Testis (tissue), 3 donors: ENCODE data around the gene ALK. TPM values are rescaled to one million over a fixed set of nuclear protein-coding genes. Genes with fewer than 3 reads are reported as not detected.

Experiments
- DNase-seq: peaks from one replicate; pipeline ENCODE4 v3.0.0-alpha.2; 2019
- H3K27ac ChIP-seq, 2 donors: fragments of 200-600 bp; sonication (generic); one replicate each; pipeline ENCODE4 v1.5.1; 2019
- H3K27me3 ChIP-seq: fragments of 200-600 bp; sonication (generic); one replicate; pipeline ENCODE4 v1.5.1; 2019
- H3K36me3 ChIP-seq: fragments of 200-600 bp; sonication (generic); one replicate; pipeline ENCODE4 v1.5.1; 2017; ENCODE audit warnings: low read depth; ENCODE audit errors: missing control alignments
- H3K4me1 ChIP-seq: fragments of 200-600 bp; sonication (generic); one replicate; pipeline ENCODE4 v1.5.1; 2019
- H3K4me3 ChIP-seq, 2 donors: fragments of 200-600 bp; sonication (generic); one replicate each; pipeline ENCODE4 v1.5.1; 2017 to 2019
- H3K9me3 ChIP-seq: fragments of 200-600 bp; sonication (generic); one replicate; pipeline ENCODE4 v1.5.1; 2017
- POLR2A ChIP-seq: fragments of 450-650 bp; IDR thresholded peaks from one replicate; pipeline ENCODE4 v1.6.1; 2017; ENCODE audit warnings: antibody characterized with exemption, mild to moderate bottlenecking, moderate library complexity
- WGBS, 2 donors: methylation state at CpG; one replicate each; pipeline ENCODE4 v1.1.5; 2018; 5-methylcytosine and 5-hydroxymethylcytosine counted together
- intact Hi-C: fragments of 100-400 bp; cut with DNase I; formaldehyde crosslinking; loops from one replicate; pipeline ENCODE4 v1.15.1; 2023; ENCODE audit warnings: low total_unique reads
- polyA plus RNA-seq: library from polyadenylated mRNA; stranded (reverse); fragments of 350-450 nt; fragmentation: Illumina TruSeq; extraction: RNeasy Lipid Tissue Mini Kit (QIAGEN cat#74804); gene quantifications from one replicate; pipeline ENCODE4 v1.2.3, GENCODE V29; 2014; ENCODE audit warnings: low read depth, low replicate concordance; ENCODE audit not compliant: insufficient read depth
- total RNA-seq, 2 donors: library from RNA; depleted of rRNA; stranded (reverse); fragments of >200 nt; gene quantifications; one replicate each; pipeline ENCODE4 v1.2.3, GENCODE V29; 2016
- TF ChIP-seq, protein P1 (sequence below), 3 experiments: fragments of 450-650 bp in 2 of 3; fragments of 200-600 bp in 1 of 3; sonication (generic) in 1 of 3; IDR thresholded peaks; one replicate each; pipeline ENCODE4 v1.5.1; 2016 to 2019; ENCODE audit warnings: antibody characterized with exemption in 3 of 3, mild to moderate bottlenecking in 2 of 3, moderate library complexity in 1 of 3

The ALK gene
- total and polyA plus RNA-seq, 3 donors from 2014 or later, result 2.1 to 3.8 (median 3.8) TPM

DNA sequence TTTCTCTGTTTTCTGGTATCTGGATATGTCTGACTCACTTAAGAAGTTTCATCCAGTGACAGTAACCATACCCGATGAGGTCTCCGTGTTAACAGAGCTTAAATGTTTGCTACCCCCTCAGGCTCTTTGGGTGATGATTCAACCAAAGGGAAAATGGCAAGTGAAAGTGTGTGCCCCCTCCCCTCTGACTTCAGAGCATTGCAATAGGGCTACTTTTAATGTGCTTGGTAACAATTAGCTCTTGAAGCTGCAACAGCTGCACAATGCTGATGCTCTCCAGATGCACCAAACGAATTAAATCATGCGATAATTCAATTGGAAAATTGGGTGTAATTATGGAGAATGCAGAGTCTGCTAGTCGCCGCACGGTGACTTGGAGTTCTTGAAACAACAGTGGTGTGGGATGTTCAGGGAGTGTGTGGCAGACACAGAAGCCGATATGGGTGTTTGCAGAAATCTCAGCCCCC is 270.7 kb downstream of the ALK start:
- no peak overlapping the region for H3K27ac ChIP-seq
- intact Hi-C loops, result no loop called here
- TF ChIP-seq, protein P1, sequence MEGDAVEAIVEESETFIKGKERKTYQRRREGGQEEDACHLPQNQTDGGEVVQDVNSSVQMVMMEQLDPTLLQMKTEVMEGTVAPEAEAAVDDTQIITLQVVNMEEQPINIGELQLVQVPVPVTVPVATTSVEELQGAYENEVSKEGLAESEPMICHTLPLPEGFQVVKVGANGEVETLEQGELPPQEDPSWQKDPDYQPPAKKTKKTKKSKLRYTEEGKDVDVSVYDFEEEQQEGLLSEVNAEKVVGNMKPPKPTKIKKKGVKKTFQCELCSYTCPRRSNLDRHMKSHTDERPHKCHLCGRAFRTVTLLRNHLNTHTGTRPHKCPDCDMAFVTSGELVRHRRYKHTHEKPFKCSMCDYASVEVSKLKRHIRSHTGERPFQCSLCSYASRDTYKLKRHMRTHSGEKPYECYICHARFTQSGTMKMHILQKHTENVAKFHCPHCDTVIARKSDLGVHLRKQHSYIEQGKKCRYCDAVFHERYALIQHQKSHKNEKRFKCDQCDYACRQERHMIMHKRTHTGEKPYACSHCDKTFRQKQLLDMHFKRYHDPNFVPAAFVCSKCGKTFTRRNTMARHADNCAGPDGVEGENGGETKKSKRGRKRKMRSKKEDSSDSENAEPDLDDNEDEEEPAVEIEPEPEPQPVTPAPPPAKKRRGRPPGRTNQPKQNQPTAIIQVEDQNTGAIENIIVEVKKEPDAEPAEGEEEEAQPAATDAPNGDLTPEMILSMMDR (IDR thresholded peaks at IDR 0.05), result no peak
- no peak for TF ChIP-seq POLR2A
- H3K4me3 ChIP-seq, result no peak overlapping the region
- H3K9me3 ChIP-seq, result no peaks in the 10 kb centered on the region
- 65 to 81% methylated on average over 8 of the region's 8 CpGs for WGBS, 2 donors
- H3K4me1 ChIP-seq, result no peaks in the 10 kb centered on the region
- no peak for DNase-seq
- H3K27me3 ChIP-seq, result no peaks in the 10 kb centered on the region
- no peaks in the 10 kb centered on the region for H3K36me3 ChIP-seq

DNA sequence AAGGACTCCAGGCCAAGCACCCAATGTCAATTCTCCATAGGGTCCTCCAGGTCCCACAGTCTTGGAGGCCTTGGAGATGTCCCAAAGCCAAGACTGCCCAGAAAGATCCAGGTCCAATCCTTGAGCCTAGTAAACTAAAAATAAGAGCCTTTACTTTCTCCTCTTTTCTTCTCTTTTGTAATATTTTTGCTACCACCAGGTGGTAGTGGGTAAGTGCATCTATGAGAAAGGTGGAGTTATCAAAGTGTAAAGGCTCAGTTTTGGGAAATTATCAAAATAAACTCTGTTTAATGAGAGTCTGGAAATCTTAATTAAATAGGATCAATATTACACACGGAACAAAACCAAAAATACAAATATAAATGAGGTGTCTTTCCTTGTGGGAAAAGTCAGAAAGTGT is 276.4 kb downstream of the ALK start:
- Histone ChIP-seq H3K4me3 (no peak overlapping the region), H3K4me1 (no peaks in the 10 kb centered on the region), H3K36me3 (no peaks in the 10 kb centered on the region), H3K27ac (no peak overlapping the region), H3K9me3 (no peaks in the 10 kb centered on the region), H3K27me3 (no peaks in the 10 kb centered on the region)
- 77 to 87% methylated on average over 1 of the region's 1 CpG for WGBS, 2 donors
- DNase-seq, result no peak
- intact Hi-C loops, result no loop called here
- TF ChIP-seq, protein P1 (IDR thresholded peaks at IDR 0.05), result no peak
- TF ChIP-seq POLR2A, result no peak

DNA sequence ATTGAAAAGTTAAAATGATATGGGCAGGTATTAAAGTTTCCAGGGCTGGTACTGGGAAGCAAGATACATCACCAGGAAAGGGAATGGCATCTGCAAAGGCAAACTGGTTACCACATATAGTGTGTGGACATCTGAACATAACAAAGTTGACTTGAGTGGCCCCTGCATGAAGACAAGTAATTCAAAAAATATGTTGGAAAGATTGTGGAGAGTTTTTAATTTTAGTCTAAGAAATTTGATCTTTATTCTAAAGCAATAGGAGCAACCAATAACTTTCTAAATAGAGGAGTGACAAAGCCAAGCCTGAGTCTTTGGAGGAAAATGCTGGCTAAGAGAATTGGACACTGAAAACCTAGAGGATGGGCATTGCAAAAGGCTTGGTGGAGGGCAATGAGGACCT is 278.2 kb downstream of the ALK start:
- TF ChIP-seq POLR2A, result no peak
- TF ChIP-seq, protein P1 (IDR thresholded peaks at IDR 0.05), result no peak
- Histone ChIP-seq H3K27me3 (no peaks in the 10 kb centered on the region), H3K36me3 (no peaks in the 10 kb centered on the region), H3K4me3 (no peak overlapping the region), H3K27ac (no peak overlapping the region), H3K4me1 (no peaks in the 10 kb centered on the region), H3K9me3 (no peaks in the 10 kb centered on the region)
- no peak for DNase-seq
- intact Hi-C loops, result no loop called here

DNA sequence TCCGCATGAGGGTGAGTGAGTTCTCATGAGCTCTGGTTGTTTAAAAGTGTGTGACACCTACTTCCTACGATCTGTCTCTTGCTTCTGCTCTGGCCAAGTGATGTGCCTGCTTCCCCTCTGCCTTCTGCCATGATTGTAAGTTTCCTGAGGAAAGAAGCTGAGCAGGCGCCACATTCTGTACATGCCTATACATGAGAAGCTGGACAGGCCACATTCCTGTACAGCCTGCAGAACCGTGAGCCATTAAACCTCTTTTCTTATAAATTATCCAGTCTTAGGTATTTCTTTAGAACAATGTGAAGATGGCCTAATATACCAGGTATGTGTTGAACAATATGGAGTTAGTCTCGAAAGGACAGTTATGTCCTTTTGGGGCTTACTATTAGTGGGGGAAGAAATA is 281.0 kb downstream of the ALK start:
- Histone ChIP-seq H3K36me3 (no peaks in the 10 kb centered on the region), H3K27me3 (no peaks in the 10 kb centered on the region), H3K4me1 (no peaks in the 10 kb centered on the region), H3K9me3 (no peaks in the 10 kb centered on the region), H3K4me3 (no peak overlapping the region), H3K27ac (no peak overlapping the region)
- TF ChIP-seq POLR2A, result no peak
- DNase-seq, result no peak
- 77 to 90% methylated on average over 5 of the region's 5 CpGs for WGBS, 2 donors
- intact Hi-C loops, result no loop called here

DNA sequence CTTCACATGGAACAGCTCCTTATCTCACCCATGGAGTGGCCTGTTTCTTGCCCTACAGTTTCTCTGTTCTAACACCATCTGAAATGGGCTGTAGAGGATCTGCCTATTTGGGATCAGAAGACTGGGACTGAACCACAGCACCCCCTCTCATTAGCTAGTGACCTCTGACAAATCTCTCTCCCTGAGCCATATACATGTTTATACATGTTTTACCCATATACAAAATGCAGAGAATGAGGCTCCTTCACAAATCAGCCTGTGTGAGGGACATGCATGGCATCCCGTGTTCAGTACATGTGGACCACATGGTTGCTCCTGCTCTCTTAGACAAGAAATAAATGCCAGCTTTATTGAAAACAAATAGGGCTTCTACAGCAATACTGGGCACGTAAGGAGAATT is 282.7 kb downstream of the ALK start:
- DNase-seq, result no peak
- Histone ChIP-seq H3K9me3 (no peaks in the 10 kb centered on the region), H3K27ac (no peak overlapping the region), H3K36me3 (no peaks in the 10 kb centered on the region), H3K4me3 (no peak overlapping the region), H3K27me3 (no peaks in the 10 kb centered on the region), H3K4me1 (no peaks in the 10 kb centered on the region)
- WGBS, 2 donors, result 91 to 93% methylated on average over 2 of the region's 2 CpGs
- intact Hi-C loops, result no loop called here
- no peak for TF ChIP-seq POLR2A
- TF ChIP-seq, protein P1 (IDR thresholded peaks at IDR 0.05), result no peak
